ENCODE measurements around the gene C16orf46. TPM values are rescaled to one million over a fixed set of nuclear protein-coding genes. Genes with fewer than 3 reads are reported as not detected.

C16orf46 gene
- total and polyA plus RNA-seq, 2 of the 13 experiments (the other 11 are each of a cell fraction or from before 2014, with no cell fraction given) = 0.38 to 0.55 TPM

DNA sequence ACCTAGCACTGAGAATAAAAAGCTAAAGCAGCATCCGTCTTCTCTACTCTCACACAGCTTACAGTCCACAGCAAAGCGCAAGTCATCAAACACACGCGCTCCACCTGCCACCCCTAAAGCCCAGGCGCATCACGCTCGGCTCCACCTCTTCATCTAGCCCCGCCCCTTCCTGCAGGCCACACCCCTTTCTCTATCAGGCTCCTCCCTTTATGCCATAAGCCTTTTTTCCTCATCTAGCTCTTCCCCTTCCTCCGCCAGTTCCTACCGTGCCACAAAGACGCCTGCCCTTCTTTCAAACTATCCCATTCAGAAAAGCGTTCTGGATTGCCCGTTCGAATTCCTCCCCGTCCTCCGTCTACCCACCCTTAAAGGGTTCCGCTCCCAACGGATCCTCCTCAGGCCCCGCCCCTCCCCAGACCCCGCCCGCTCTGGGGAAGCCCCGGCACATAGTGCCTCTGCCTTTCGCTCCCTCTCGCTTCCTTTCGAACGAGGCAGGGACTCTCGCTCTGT, 417 bp downstream of the C16orf46 start (continued):
- TF ChIP-seq TEF (CRISPR knock-in tag; IDR thresholded peaks at IDR 0.05) = 0 out of 2 replicates have a peak, but pooled peaks have one; percentile 5
- TF ChIP-seq KAT7 (CRISPR knock-in tag; IDR thresholded peaks at IDR 0.05; ENCODE audit: borderline replicate concordance) = 0 out of 2 replicates have a peak, but pooled peaks have one; percentile 23
- TF ChIP-seq SCMH1 (CRISPR knock-in tag; IDR thresholded peaks at IDR 0.05; ENCODE audit: borderline replicate concordance) = no peak
- TF ChIP-seq GPN1 (CRISPR knock-in tag; IDR thresholded peaks at IDR 0.05; ENCODE audit: borderline replicate concordance) = no peak
- no peak for TF ChIP-seq ZNF317 (CRISPR knock-in tag; IDR thresholded peaks at IDR 0.05)
- TF ChIP-seq REL (CRISPR knock-in tag; conservative IDR thresholded peaks at IDR 0.05) = no peak
- TF ChIP-seq HOXA3 (CRISPR knock-in tag; IDR thresholded peaks at IDR 0.05) = no peak
- TF ChIP-seq, protein P1, sequence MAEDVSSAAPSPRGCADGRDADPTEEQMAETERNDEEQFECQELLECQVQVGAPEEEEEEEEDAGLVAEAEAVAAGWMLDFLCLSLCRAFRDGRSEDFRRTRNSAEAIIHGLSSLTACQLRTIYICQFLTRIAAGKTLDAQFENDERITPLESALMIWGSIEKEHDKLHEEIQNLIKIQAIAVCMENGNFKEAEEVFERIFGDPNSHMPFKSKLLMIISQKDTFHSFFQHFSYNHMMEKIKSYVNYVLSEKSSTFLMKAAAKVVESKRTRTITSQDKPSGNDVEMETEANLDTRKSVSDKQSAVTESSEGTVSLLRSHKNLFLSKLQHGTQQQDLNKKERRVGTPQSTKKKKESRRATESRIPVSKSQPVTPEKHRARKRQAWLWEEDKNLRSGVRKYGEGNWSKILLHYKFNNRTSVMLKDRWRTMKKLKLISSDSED (CRISPR knock-in tag; IDR thresholded peaks at IDR 0.05) = 0 out of 2 replicates have a peak, but pooled peaks have one; percentile 6
- 0 out of 2 replicates have a peak, but pooled peaks have one; percentile 48 for TF ChIP-seq ZMYM2 (CRISPR knock-in tag; IDR thresholded peaks at IDR 0.05)
- TF ChIP-seq ZMAT3 (CRISPR knock-in tag; conservative IDR thresholded peaks at IDR 0.05) = no peak
- no peak for TF ChIP-seq ZFX (CRISPR knock-in tag; IDR thresholded peaks at IDR 0.05; ENCODE audit: low read depth)
- no peak for TF ChIP-seq ZNF30 (CRISPR knock-in tag; IDR thresholded peaks at IDR 0.05)
- no peak for TF ChIP-seq NR2F1 (CRISPR knock-in tag; IDR thresholded peaks at IDR 0.05)
- TF ChIP-seq, protein P2, sequence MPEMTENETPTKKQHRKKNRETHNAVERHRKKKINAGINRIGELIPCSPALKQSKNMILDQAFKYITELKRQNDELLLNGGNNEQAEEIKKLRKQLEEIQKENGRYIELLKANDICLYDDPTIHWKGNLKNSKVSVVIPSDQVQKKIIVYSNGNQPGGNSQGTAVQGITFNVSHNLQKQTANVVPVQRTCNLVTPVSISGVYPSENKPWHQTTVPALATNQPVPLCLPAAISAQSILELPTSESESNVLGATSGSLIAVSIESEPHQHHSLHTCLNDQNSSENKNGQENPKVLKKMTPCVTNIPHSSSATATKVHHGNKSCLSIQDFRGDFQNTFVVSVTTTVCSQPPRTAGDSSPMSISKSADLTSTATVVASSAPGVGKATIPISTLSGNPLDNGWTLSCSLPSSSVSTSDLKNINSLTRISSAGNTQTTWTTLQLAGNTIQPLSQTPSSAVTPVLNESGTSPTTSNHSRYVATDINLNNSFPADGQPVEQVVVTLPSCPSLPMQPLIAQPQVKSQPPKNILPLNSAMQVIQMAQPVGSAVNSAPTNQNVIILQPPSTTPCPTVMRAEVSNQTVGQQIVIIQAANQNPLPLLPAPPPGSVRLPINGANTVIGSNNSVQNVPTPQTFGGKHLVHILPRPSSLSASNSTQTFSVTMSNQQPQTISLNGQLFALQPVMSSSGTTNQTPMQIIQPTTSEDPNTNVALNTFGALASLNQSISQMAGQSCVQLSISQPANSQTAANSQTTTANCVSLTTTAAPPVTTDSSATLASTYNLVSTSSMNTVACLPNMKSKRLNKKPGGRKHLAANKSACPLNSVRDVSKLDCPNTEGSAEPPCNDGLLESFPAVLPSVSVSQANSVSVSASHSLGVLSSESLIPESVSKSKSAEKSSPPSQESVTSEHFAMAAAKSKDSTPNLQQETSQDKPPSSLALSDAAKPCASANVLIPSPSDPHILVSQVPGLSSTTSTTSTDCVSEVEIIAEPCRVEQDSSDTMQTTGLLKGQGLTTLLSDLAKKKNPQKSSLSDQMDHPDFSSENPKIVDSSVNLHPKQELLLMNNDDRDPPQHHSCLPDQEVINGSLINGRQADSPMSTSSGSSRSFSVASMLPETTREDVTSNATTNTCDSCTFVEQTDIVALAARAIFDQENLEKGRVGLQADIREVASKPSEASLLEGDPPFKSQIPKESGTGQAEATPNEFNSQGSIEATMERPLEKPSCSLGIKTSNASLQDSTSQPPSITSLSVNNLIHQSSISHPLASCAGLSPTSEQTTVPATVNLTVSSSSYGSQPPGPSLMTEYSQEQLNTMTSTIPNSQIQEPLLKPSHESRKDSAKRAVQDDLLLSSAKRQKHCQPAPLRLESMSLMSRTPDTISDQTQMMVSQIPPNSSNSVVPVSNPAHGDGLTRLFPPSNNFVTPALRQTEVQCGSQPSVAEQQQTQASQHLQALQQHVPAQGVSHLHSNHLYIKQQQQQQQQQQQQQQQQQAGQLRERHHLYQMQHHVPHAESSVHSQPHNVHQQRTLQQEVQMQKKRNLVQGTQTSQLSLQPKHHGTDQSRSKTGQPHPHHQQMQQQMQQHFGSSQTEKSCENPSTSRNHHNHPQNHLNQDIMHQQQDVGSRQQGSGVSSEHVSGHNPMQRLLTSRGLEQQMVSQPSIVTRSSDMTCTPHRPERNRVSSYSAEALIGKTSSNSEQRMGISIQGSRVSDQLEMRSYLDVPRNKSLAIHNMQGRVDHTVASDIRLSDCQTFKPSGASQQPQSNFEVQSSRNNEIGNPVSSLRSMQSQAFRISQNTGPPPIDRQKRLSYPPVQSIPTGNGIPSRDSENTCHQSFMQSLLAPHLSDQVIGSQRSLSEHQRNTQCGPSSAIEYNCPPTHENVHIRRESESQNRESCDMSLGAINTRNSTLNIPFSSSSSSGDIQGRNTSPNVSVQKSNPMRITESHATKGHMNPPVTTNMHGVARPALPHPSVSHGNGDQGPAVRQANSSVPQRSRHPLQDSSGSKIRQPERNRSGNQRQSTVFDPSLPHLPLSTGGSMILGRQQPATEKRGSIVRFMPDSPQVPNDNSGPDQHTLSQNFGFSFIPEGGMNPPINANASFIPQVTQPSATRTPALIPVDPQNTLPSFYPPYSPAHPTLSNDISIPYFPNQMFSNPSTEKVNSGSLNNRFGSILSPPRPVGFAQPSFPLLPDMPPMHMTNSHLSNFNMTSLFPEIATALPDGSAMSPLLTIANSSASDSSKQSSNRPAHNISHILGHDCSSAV (CRISPR knock-in tag; IDR thresholded peaks at IDR 0.05; ENCODE audit: borderline replicate concordance) = 0 out of 2 replicates have a peak, but pooled peaks have one; percentile 9
- TF ChIP-seq ZNF83 (CRISPR knock-in tag; IDR thresholded peaks at IDR 0.05; ENCODE audit: borderline replicate concordance) = no peak
- TF ChIP-seq DNMT3B (CRISPR knock-in tag; conservative IDR thresholded peaks at IDR 0.05) = no peak; the same call in 1 of the 2 replicates
- TF ChIP-seq, protein P3, sequence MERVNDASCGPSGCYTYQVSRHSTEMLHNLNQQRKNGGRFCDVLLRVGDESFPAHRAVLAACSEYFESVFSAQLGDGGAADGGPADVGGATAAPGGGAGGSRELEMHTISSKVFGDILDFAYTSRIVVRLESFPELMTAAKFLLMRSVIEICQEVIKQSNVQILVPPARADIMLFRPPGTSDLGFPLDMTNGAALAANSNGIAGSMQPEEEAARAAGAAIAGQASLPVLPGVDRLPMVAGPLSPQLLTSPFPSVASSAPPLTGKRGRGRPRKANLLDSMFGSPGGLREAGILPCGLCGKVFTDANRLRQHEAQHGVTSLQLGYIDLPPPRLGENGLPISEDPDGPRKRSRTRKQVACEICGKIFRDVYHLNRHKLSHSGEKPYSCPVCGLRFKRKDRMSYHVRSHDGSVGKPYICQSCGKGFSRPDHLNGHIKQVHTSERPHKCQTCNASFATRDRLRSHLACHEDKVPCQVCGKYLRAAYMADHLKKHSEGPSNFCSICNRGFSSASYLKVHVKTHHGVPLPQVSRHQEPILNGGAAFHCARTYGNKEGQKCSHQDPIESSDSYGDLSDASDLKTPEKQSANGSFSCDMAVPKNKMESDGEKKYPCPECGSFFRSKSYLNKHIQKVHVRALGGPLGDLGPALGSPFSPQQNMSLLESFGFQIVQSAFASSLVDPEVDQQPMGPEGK (CRISPR knock-in tag; IDR thresholded peaks at IDR 0.05) = no peak
- peak; percentile 77; the same call in 1 of the 2 replicates for TF ChIP-seq ZNF790 (CRISPR knock-in tag; IDR thresholded peaks at IDR 0.05; ENCODE audit: borderline replicate concordance)

All from HepG2 (cell line).